ENCODE measurements around the gene PIGQ. TPM values are rescaled to one million over a fixed set of nuclear protein-coding genes. Genes with fewer than 3 reads are reported as not detected.

The PIGQ gene
- total and polyA plus RNA-seq, 2 of the 4 experiments (the other 2 are of a cell fraction), result 5.9 to 36.8 TPM

GRCh38 chr16:625977-626765, 56.4 kb downstream of the PIGQ start:
- POLR2A ChIA-PET (ENCODE audit: unreplicated experiment), result no interaction called here
- Histone ChIP-seq H3K9me1 (ENCODE audit: insufficient read depth, low read length) (peaks cover 4% of the 10 kb centered on the region; the same call in 1 of the 2 replicates), H3K4me1 (ENCODE audit: control insufficient read depth, insufficient read depth, low read length) (peaks cover 27% of the 10 kb centered on the region), H2BK20ac (ENCODE audit: low read depth, low read length) (peak overlapping the region; percentile 82), H4K8ac (ENCODE audit: low read depth in 2 of 2, low read length in 2 of 2) (peak overlapping the region; percentile 43 to 78; a peak in 3 of 4 replicates), H4K91ac (ENCODE audit: insufficient read depth, low read depth, low read length) (peak overlapping the region; percentile 70), H3K27me3 (ENCODE audit: control insufficient read depth, insufficient read depth, low read length) (no peaks in the 10 kb centered on the region), H2AK5ac (ENCODE audit: low read depth, low read length) (peak overlapping the region; percentile 92), H3K9ac (ENCODE audit: low read depth, low read length) (no peak overlapping the region), H3K14ac (replicated peaks; ENCODE audit: low read depth, low read length) (peak overlapping the region; percentile 77), H3K27ac (ENCODE audit: insufficient read depth, low read length) (peak overlapping the region; percentile 75), H3K79me1 (ENCODE audit: low read depth in 1 of 2, low read length in 2 of 2) (peaks cover 9 to 48% of the 10 kb centered on the region in 2 experiments; a peak in 2 of 4 replicates), H4K5ac (ENCODE audit: low read depth, low read length) (peak overlapping the region; percentile 57; the same call in 1 of the 2 replicates), H2BK5ac (ENCODE audit: low read depth, low read length, poor library complexity, severe bottlenecking) (peak overlapping the region; percentile 89), H3K4me3 (ENCODE audit: insufficient read depth, low read depth, low read length) (no peak overlapping the region), H2AFZ (replicated peaks; ENCODE audit: low read length, poor library complexity) (peak overlapping the region; percentile 76), H3K36me3 (ENCODE audit: control insufficient read depth, insufficient read depth, low read length) (peaks cover 7% of the 10 kb centered on the region; the same call in 1 of the 2 replicates), H3K56ac (ENCODE audit: extremely low read depth, insufficient read depth, low read length) (no peak overlapping the region), H3K4me2 (ENCODE audit: low read depth, low read length) (no peak overlapping the region), H3K9me3 (ENCODE audit: control insufficient read depth, insufficient read depth, low read length) (no peaks in the 10 kb centered on the region), H3K4ac (ENCODE audit: low read depth, low read length) (peak overlapping the region; percentile 68), H2BK15ac (ENCODE audit: low read depth, low read length) (peak overlapping the region; percentile 85; the same call in 2 of the 3 replicates), H4K20me1 (ENCODE audit: insufficient read depth, low read length) (0 out of 2 replicates have a peak, but pooled peaks cover 8% of the 10 kb centered on the region), H2AK9ac (replicated peaks; ENCODE audit: low read depth, low read length, poor library complexity) (peak overlapping the region; percentile 97), H3K18ac (ENCODE audit: low read depth, low read length) (peak overlapping the region; percentile 39; the same call in 1 of the 2 replicates), H2BK120ac (ENCODE audit: low read depth, low read length) (peak overlapping the region; percentile 85), H3K23ac (ENCODE audit: low read depth, low read length) (no peak overlapping the region)
- in situ Hi-C loops (cut with MboI; ENCODE audit: low sequenced_read_pairs), result no loop called here
- TF ChIP-seq CEBPB (IDR thresholded peaks at IDR 0.05; ENCODE audit: low read depth, low read length), result no peak
- TF ChIP-seq MAZ (IDR thresholded peaks at IDR 0.05; ENCODE audit: borderline replicate concordance, low read depth, low read length), result no peak
- TF ChIP-seq SMC3 (IDR thresholded peaks at IDR 0.05; ENCODE audit: low read depth, low read length), result no peak
- no peak for TF ChIP-seq MXI1 (IDR thresholded peaks at IDR 0.05; ENCODE audit: borderline replicate concordance, low read depth, low read length)
- 95% methylated on average over 24 of the region's 35 CpGs; no CpG with 5 or more reads in 1 of the 2 experiments for WGBS, 2 experiments (ENCODE audit: extremely low coverage in 2 of 2, insufficient read length in 1 of 2)
- intact Hi-C loops (cut with micrococcal nuclease), result no loop called here
- DNase-seq (no peak), ATAC-seq (ENCODE audit: low read depth) (no peak)
- BruUV-seq (replicated peaks), result no TSS peak
- CTCF ChIA-PET, result no interaction called here
- dilution Hi-C loops (cut with HindIII; ENCODE audit: low sequenced_read_pairs, unreplicated experiment), result no loop called here

Data from IMR-90 (cell line).